A375 (cell line): Measurements from ENCODE around the gene TBCK. TPM values are rescaled to one million over a fixed set of nuclear protein-coding genes. Genes with fewer than 3 reads are reported as not detected.

ENCODE experiments used
- total RNA-seq: library from RNA; depleted of rRNA; stranded (reverse); fragments of >200 nt; shearing (Covaris generic); gene quantifications from 2 replicates; pipeline ENCODE4 v1.2.3, GENCODE V29; 2014; rRNA removed

The TBCK gene
- total RNA-seq: 11.6 and 17.0 TPM in 2 replicates

DNA sequence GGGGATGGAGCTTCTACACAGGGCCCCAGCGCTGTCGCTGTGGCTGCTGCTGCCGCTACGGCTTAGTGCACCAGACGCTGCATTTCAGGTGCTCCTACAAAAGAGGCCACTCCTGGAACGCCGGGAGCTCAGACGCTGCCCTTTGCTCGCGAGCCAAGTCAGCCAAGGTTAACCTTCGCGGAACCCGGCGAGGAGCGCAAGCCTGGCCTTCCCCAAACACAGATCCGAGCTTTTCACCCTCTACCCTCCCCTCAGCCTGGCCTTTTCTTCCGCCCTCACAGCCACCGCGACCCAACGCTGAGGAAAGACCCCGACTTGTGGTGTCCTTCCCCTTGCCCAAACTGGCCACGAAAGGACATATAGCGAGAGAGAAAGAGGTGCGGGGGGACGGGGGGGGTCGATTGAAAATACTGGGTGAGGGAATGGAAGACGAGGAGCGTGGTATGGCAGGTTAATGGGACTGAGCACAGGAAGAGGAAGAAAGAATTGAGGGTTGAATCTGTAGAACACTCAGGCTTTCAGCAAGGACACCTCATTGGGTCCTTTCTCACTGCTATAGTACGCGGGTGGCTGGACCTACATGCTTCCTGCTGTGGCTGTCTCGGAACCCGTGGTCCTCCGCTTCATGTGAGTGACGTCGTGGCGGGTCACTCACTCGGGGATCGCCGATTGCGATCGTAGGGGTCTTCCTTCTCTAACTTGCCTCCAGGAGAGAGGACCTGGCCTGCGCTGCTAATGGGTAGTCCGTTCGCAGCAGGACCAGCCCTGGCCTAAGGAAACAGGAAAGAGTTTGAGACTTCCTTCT is at the start of gene TBCK, which contains the start of gene AIMP1:
TSS of gene TBCK (minus strand) at position 242 of the 805 bp plus-strand sequence. CDS start 7,249 bp downstream, outside the sequence.
TSS of gene AIMP1 (plus strand) at position 583 of the 805 bp plus-strand sequence. CDS start 8,460 bp downstream, outside the sequence.

Other genes with a start within 250 kb of the TBCK start
- 28.6 and 34.4 TPM in 2 replicates for gene AIMP1, start 341 bp upstream of the TBCK start, total RNA-seq
- gene GIMD1, start 52.6 kb upstream of the TBCK start, total RNA-seq: not detected in 2 replicates